Measurements from ENCODE around the gene TCEAL4.

Gene TCEAL4

DNA sequence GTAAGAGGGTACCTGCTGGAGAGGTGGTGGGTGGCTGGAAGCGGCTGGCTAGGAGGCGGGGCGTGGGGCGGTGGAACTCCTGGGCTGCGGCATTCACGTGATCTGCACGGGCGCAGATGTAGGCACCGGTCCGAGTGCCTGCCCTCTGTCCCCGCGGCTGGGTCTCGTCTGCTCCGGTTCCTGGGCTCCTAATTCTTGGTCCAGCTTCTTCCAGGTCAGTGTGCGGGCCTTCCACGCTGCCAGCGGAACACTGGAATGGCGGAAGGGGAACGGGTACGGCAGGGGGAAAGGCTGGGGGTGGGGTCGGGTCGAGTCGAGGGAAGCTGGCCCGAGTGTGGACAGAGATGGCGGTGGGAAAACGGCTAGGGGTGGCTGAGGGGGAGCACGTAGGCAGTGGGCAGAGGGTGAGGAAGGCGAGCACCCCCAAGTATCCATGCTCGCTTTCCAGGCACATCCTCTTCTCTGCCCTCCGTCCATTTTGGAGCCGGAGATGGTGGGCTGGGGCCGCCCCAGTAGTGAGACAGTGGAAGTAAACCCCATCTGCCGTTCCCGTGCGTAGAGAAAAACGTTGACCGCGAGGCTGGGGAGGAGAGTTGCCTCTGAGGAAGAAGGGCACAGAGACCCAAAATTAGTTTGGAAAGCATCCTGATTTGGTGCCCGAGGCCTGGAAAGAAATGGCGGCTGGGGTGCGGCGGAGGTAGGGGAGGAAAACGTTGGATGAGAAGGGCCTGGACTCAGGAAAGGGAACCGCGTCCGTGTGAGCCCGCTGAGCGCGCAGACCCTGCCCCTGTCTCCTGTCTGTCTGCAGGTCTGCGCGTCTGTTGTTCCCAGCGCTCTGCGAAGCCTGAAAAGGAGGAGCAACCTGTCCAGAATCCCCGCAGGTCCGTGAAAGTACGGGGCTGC is at the start of gene TCEAL4:
Gene TCEAL4, plus strand, starts transcription at position 105 of the 903 bp plus-strand sequence. CDS start 1,161 bp downstream, outside the sequence.
- DNase-seq (ENCODE audit: low read depth, low spot score), result no peak

DNA sequence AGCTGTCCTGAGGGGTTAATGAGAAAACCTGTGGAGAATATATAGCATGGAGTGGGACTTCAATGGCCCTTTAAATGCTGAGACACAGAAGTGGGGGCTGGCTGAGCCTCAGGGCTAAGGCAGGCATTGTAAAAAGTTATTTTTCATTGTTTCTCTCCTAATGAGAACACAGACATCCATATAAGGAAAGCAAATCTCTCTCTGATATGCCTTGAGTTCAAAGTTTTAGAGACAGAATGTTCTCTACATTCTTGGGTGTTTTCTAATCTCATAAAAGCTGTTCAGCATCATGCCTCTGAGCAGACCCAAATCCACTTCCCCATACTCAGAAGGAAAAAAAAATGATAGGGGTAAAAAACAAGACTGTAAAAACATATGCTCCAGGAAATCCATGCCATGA is 49.2 kb upstream of the TCEAL4 start:
- DNase-seq (ENCODE audit: low read depth, low spot score), result no peak

DNA sequence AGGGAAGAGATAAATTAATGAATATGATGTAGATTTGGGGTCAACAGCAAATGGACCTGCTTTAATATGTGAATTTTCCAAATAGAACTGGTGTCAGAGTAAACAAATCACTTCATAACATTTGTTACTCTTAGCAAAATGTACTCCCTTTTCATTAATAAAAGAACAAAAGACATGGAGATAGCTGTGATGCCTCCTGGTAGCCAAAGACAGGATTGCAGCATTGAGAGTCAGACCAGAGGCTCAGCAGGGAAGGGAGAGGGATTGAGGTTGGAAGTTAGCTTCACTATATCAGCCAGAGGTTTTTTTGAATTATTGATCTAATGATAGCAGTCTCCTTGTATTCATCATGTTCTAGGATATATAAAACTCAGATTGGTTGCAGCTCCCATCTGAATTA is 48.6 kb upstream of the TCEAL4 start:
- no peak for DNase-seq (ENCODE audit: low read depth, low spot score)

DNA sequence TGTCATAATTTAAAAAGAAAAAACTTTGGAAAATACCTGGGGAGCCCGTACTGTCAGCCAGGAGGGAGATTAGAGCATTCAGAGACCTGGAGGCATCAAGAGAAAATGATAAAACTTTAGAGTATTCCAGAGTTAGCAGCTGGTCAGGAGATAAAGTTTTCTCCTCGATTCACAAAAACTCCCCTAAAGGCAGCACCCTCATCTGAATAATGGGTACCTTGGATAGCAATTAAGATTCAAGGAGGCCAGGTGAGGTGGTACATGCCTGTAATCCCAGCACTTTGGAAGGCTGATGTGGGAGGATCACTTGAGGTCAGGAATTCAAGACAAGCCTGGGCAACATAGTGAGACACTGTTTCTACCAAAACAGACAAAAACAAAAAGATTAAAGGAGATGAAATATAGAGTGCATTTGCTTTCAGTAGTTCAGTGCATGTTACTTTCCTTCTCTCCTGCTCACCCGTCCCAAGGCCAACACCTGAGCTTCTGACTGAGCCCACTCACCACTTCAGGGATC is 47.4 kb upstream of the TCEAL4 start:
- no peak for DNase-seq (ENCODE audit: low read depth, low spot score)

DNA sequence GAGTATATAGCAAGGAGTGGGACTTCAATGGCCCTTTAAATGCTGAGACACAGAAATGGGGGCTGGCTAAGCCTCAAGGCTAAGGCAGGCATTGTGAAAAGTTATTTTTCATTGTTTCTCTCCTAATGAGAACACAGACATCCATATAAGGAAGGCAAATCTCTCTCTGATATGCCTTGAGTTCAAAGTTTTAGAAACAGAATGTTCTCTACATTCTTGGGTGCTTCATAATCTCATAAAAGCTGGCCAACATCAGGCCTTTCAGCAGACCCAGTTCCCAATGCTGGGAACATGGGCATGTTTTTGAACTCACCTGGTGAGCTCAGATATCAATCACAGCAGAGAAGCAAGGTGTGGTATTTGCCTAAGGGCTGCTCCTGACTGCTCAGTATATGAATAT is 46.6 kb upstream of the TCEAL4 start:
- no peak for DNase-seq (ENCODE audit: low read depth, low spot score)

DNA sequence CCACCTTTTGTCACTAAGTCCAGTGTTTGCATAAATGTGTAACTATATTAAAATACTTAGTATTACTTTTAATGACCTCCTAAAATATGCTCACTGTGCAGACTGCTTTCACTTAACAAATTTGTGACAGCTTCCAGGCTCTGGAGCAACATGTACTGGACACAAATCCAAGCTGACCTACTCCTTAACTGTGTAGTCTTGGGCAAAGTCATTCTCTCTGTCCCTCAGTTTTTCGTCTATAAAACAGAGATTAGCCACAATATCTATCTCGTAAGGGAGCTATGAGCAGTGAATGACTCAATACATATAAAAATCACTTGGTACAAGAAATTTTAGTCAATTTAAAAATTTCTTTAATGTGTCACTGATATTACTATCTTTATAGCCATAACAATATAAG is 45.6 kb upstream of the TCEAL4 start:
- DNase-seq (ENCODE audit: low read depth, low spot score), result no peak

DNA sequence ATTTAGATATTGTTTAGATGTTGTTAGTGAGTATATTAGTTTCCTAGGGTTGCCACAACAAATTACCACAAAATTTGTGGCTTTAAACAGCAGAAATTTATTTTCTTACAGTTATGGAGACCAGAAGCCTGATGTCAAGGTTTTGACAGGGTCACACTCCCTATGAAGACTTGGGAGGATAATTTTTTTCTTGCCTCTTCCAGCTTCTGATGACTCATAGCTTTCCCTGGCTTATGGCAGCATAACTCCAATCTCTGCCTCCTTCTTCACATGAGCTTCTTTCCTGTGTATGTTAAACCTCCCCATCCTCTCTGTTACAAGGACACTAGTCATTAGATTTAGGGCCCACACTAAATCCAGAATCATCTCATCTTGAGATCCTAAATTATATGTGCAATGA is 45.2 kb upstream of the TCEAL4 start:
- no peak for DNase-seq (ENCODE audit: low read depth, low spot score)

DNA sequence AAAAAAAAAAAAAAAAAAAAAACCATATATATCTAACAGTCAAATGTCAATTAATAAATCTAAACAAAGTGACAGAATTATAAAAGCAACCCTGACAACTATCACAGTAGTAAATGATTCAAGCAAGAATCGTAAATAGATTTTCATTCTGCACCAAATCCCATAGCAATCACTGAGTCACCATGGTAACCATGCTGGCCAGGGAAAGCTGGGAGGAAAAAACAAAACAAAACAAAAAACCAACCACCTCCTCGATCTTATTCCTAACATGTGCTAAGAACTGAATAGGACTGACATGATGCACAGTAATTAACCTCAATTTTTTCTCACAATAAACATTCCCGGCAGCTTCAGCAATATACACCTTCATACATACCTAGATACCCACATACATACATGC is 35.4 kb upstream of the TCEAL4 start:
- no peak for DNase-seq (ENCODE audit: low read depth, low spot score)

DNA sequence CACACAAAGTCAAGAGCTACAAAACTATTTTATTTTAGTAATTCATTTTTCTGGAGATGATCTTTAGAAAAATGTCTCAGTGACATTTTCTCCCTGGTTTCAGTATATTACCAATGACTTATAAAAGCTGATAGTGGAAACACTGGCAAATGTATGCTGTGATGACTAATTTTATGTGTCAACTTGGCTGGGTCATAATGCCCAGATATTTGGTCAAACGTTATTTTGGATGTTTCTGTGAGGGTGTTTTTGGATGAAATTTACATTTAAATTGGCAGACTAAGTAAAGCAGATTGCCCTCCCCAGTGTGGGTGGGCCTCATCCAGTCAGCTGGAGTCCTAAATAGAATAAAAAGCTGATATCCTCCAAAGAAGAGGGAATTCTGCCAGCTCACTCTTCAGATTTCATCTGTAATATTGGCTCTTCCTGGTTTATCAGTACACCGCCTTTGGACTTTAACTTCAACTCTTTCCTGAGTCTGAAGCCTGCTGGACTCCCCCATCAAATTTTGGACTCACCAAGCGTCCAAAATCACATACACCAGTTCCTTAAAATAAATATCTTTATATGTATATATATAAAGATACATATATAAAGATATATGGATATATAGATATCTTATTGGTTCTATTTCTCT is 34.8 kb upstream of the TCEAL4 start:
- no peak for DNase-seq (ENCODE audit: low read depth, low spot score)

DNA sequence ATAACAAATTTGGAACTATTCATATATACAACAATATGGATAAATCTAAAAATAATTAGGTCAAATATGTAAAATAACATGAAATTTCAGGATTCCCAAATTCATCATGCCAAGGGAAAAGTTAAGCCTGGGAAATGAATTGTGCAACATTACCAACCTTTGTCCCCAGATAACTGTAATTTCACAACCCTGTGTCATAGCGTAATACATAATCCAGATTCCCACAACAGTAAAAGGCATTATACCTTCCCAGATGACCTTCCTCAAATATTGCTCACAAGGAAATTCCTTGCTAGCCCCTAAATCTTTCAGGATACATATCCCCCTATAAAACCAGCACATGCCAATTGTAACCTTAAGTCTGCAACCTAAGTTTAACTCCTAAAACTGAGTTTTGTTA is 33.1 kb upstream of the TCEAL4 start:
- no peak for DNase-seq (ENCODE audit: low read depth, low spot score)

DNA sequence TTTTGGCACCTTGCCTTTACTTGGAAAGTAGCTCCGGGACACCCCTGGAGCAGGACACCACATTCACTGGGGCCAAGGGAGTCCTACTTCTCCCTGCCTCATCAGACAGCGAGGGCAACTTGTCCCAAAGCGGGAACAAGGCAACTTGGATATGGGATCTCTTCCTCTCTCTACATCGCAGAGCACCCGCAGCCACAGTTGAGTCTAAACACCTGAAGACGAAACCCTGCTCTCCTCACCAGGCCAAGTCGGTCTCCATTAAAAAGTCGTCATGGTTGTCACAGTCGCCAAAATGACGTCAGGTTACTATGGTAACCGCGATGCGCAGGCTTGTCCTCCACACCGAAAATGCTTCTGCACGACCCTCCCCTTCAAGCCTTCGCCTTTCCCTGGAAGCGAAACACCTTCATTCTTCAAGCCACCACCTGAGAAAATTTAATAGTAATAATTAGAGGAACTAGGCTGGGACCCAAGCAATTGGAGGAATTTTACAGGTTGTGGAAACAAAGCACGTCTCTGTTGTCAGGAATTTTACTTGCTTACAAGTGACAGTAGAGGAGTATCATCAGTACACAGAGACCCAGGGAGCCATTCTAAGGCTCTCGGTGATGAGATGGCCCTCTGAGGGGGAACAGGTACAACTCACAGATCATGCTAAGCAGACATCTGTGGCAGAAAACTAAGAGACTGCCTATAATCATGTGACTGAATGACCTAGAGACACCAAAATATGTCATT is 30.5 kb upstream of the TCEAL4 start:
- DNase-seq (ENCODE audit: low read depth, low spot score), result peak; percentile 20

DNA sequence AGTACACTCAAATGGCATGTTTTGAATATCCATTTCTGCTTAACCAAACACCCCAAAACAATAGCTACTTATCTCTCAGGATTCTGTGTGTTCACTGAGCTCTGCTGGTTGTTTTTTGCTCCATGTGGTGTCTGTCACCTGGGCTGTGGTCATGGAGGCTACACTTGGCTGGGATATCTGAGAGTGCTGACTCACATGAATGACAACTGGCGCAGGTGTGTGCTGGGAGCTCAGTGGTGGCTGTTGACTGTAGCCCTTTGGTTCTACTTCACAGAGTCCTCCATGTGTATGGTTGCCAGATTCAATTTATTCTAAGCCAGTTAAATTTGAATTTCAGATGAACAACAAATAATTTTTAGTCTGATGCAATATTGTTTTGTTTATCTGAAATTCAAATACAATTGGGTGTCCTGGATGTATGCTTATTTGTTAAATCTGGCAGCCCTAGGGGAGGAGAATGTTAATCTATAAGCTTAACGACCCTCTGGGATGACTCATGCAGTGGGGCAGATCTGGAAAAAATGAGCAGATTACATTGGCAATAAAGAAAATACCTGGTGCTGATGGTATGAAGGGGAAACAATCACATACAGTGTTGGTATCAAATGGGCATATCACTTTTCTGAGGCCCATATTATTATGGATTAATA is 28.2 kb upstream of the TCEAL4 start:
- no peak for DNase-seq (ENCODE audit: low read depth, low spot score)

DNA sequence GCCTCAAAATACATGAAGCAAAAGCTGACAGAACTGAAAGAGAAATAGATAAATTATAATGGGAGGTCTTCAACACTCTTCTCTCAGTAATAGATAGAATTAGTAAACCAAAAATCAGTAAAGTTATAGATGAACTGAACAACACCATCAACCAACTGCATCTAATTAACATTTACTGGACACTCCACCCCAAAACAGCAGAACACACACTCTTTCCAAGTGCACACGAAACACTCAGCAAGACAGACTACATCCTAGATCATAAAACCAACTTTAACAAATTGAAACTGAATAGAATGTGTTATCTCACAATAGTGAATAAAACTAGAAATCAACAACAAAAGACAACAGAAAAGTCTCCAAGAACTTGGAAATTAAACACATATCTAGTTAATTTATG is 25.1 kb upstream of the TCEAL4 start:
- no peak for DNase-seq (ENCODE audit: low read depth, low spot score)

DNA sequence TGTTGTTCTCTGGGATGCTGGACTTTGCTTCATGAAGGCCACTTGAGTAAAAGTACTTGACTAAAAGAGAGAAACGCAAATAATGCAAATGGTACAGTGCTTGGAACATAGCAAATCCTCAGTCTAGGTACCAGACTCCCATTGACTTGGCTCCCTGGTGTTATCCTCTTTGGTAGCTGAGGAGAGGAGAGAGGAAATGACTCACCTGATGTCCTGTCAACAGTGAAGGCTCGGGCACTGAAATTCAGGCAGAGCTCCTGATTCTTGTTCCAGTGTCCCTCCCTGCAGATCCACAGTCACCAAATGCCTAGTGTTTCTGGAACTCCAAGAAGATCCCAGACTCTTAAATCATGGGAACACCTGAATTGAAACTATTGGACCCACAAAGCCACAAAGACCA is 22.5 kb upstream of the TCEAL4 start:
- DNase-seq (ENCODE audit: low read depth, low spot score), result no peak

DNA sequence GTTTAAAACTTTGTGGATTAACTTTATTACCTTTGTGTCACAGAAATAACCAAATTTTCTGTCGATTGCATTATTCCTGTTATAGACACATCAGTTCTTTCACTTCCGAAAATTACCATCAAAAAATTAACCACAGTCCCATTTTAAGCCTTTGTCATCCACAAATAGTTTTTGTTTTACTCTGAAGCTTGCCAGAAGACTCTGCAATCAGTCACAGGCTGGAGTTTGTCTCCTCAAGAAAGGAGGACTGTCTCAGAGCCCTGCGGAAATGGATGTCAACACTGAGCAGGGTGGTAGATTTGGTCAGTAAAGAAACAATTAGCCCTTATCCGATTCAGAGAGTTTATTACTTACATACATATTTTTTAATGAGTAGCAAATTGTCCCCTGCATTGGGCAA is 20.1 kb upstream of the TCEAL4 start:
- DNase-seq (ENCODE audit: low read depth, low spot score), result no peak

DNA sequence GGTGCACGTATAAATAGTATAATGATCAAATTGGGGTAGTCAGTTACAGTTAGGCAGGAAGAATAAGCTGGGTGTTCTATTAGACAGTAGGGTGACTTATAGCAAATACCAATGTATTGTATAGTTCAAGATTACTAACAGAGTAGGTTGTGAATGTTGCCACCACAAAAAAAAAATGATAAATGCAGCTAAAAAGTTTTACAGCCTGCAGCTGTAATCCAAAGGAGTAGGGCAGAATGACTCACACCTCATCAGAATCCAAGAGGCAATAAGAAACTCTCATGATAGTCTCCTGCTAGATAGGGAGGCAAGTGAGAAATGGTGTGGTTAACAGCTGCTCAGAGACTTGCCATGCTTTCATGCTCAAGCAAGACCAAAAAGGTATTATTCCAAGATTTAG is 19.6 kb upstream of the TCEAL4 start:
- DNase-seq (ENCODE audit: low read depth, low spot score), result no peak

DNA sequence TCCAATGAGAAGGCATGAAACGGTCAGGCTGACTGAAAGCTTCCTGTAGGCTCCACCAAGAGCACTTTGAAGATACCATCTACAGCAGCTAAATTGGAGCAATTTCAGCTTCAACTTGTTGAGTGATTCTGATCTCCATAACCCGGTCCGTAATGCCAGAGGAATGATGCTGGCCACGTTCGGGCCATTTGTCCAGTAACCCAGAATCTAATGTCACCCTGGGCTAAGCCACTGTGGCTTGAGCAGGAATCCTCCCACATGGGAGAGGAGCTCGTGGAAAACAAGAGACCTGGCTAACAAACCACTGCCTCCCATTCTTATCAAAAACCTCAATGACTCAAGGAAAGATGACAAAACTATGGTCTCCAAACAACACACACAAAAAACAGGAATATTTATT is 14.2 kb upstream of the TCEAL4 start:
- no peak for DNase-seq (ENCODE audit: low read depth, low spot score)

DNA sequence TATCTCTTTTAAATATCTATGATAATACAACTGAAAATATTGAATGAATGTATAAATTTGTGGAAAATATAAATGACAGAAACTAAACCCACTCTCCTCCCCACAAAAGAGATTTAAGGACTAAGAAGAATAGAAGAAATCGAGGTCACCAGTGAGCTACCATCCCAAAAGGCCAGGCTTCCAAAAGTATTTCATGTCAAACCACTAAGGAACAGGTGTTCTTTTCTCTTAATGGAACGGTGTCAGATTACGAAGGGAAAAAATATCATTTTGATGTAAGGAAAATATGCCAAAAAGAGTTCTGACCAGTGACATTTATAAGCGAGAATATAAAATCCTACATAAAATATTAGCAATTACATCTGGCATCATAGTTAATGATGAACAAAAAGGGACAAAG is 13.6 kb upstream of the TCEAL4 start:
- no peak for DNase-seq (ENCODE audit: low read depth, low spot score)

DNA sequence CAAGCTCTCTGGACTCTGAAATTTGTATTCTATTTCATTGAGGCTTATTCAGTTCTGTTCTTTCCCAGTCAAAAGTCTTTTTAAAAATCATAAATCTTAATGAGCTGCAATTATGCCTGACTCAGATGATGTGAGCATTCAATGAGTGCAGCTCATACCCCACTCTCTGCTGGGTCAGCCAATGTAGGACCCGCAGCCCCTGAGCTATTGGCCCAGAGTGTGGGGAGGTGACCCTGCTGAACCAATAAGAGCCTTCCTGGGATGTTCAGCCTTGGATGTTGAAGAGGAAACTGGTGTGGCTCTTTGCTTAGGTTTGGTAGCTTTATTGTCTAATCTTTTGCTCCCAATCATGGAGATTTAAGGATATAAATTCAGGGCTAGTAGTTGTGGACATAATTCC is 12.1 kb upstream of the TCEAL4 start:
- DNase-seq (ENCODE audit: low read depth, low spot score), result no peak

DNA sequence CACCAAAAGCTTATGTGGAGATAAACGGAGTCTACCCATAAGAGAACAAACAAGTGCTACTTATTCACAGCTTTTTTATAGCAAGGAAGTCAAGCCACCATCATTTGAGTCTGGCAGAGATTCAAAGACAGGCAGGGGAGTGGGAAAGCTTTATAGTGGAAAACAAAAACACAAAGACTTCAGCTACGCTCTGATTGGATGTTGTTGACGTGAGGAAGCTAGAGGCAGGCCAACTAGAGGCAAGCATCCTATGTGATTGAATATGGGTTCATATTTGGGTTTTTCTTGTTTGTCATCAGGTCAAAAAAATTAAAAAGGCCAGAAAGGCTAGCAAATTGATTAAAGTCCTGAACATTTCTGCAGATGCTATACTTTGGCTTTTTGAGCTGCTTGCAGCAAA is 719 bp upstream of the TCEAL4 start:
- DNase-seq (ENCODE audit: low read depth, low spot score), result no peak

DNA sequence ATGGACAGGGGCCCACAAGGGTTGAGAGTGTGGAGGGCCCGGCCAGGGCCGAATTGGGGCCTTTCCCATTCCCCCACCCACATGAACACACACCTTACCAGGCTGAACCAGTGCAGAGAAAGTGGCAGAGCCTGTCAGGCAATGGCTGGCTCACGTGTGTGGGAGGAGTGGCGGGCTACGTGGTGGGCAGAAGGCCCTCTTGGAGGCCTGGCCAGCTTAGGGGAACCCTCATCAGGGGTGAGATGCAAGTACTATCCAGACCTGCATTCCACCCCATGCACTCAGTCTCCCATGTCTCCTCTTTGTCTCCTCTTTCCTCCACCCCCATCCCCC is 965 bp downstream of the TCEAL4 start:
- DNase-seq (ENCODE audit: low read depth, low spot score), result no peak

DNA sequence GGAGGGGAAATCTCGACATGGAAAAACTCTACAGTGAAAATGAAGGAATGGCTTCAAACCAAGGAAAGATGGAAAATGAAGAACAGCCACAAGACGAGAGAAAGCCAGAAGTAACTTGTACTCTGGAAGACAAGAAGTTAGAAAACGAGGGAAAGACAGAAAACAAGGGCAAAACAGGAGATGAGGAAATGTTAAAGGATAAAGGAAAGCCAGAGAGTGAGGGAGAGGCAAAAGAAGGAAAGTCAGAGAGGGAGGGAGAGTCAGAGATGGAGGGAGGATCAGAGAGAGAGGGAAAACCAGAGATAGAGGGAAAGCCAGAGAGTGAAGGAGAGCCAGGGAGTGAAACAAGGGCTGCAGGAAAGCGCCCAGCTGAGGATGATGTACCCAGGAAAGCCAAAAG is 1.3 kb downstream of the TCEAL4 start:
- DNase-seq (ENCODE audit: low read depth, low spot score), result no peak

All from activated CD4-positive, CD25-positive, alpha-beta regulatory T cell treated with anti-CD3 and anti-CD28 coated beads, Interleukin-2, amount 50 U/mL, for 16 hours (primary cell).